ENCODE measurements around the gene FREM1. TPM values are rescaled to one million over a fixed set of nuclear protein-coding genes. Genes with fewer than 3 reads are reported as not detected.

The FREM1 gene
- total RNA-seq, 1 experiment from 2014 or later, result 0.50 TPM

GRCh38 chr9:14893280-14893679, 16.9 kb downstream of the FREM1 start:
- ChIA-PET CTCF (no interaction called here), POLR2A (no interaction called here)
- no peaks in the 10 kb centered on the region for H3K9me3 ChIP-seq
- Mint-ChIP-seq H3K4me3 (ENCODE audit: unreplicated experiment) (no peak overlapping the region), H3K36me3 (ENCODE audit: insufficient read depth, unreplicated experiment) (no peaks in the 10 kb centered on the region), H3K27me3 (ENCODE audit: insufficient read depth, unreplicated experiment) (no peaks in the 10 kb centered on the region), H3K27ac (ENCODE audit: unreplicated experiment) (no peak overlapping the region), H3K4me1 (ENCODE audit: low read depth, unreplicated experiment) (no peaks in the 10 kb centered on the region), H3K9me3 (ENCODE audit: unreplicated experiment) (no peaks in the 10 kb centered on the region)
- no peak overlapping the region for H3K4me3 ChIP-seq (ENCODE audit: low read depth, low read length)
- no peak for DNase-seq
- no peaks in the 10 kb centered on the region for H3K27me3 ChIP-seq (replicated peaks; ENCODE audit: control insufficient read depth, insufficient read depth, low read length)
- no peaks in the 10 kb centered on the region for H3K36me3 ChIP-seq (ENCODE audit: control insufficient read depth, insufficient read depth, low read length)
- intact Hi-C loops (cut with micrococcal nuclease; ENCODE audit: unreplicated experiment), result no loop called here
- no TSS peak for BruUV-seq (replicated peaks)
- no peaks in the 10 kb centered on the region; the same call in 1 of the 2 replicates for H3K4me1 ChIP-seq
- no peak for TF ChIP-seq CTCF (IDR thresholded peaks at IDR 0.05; ENCODE audit: insufficient read depth in 1 of 2, low read depth in 1 of 2, low read length in 1 of 2, severe bottlenecking in 1 of 2, unreplicated experiment in 1 of 2)

- CTCF ChIA-PET, result no interaction called here
- H3K36me3 Mint-ChIP-seq (ENCODE audit: insufficient read depth, unreplicated experiment), result no peaks in the 10 kb centered on the region
- Histone ChIP-seq H3K27me3 (replicated peaks; ENCODE audit: control insufficient read depth, insufficient read depth, low read length) (no peaks in the 10 kb centered on the region), H3K36me3 (ENCODE audit: control insufficient read depth, insufficient read depth, low read length) (no peaks in the 10 kb centered on the region), H3K4me1 (no peaks in the 10 kb centered on the region; the same call in 1 of the 2 replicates), H3K4me3 (ENCODE audit: low read depth, low read length) (no peak overlapping the region), H3K9me3 (no peaks in the 10 kb centered on the region)
- BruUV-seq (replicated peaks), result no TSS peak
- H3K9me3 Mint-ChIP-seq (ENCODE audit: unreplicated experiment), result no peaks in the 10 kb centered on the region
- TF ChIP-seq CTCF (IDR thresholded peaks at IDR 0.05; ENCODE audit: insufficient read depth in 1 of 2, low read depth in 1 of 2, low read length in 1 of 2, severe bottlenecking in 1 of 2, unreplicated experiment in 1 of 2), result no peak
- no peaks in the 10 kb centered on the region for H3K27me3 Mint-ChIP-seq (ENCODE audit: insufficient read depth, unreplicated experiment)
- H3K4me1 Mint-ChIP-seq (ENCODE audit: low read depth, unreplicated experiment), result no peaks in the 10 kb centered on the region
- POLR2A ChIA-PET, result no interaction called here
- no peak overlapping the region for H3K4me3 Mint-ChIP-seq (ENCODE audit: unreplicated experiment)
- H3K27ac Mint-ChIP-seq (ENCODE audit: unreplicated experiment), result no peak overlapping the region
- intact Hi-C loops (cut with micrococcal nuclease; ENCODE audit: unreplicated experiment), result no loop called here
- DNase-seq, result no peak
Measured at GRCh38 chr9:14891332-14891731, 18.9 kb downstream of the FREM1 start.

GRCh38 chr9:14889451-14889850, 20.8 kb downstream of the FREM1 start:
- TF ChIP-seq CTCF (IDR thresholded peaks at IDR 0.05; ENCODE audit: insufficient read depth in 1 of 2, low read depth in 1 of 2, low read length in 1 of 2, severe bottlenecking in 1 of 2, unreplicated experiment in 1 of 2), result no peak
- Histone ChIP-seq H3K4me3 (ENCODE audit: low read depth, low read length) (no peak overlapping the region), H3K9me3 (no peaks in the 10 kb centered on the region), H3K4me1 (no peaks in the 10 kb centered on the region), H3K27me3 (replicated peaks; ENCODE audit: control insufficient read depth, insufficient read depth, low read length) (no peaks in the 10 kb centered on the region), H3K36me3 (ENCODE audit: control insufficient read depth, insufficient read depth, low read length) (no peaks in the 10 kb centered on the region)
- ChIA-PET POLR2A (no interaction called here), CTCF (no interaction called here)
- H3K27ac Mint-ChIP-seq (ENCODE audit: unreplicated experiment), result no peak overlapping the region
- no peaks in the 10 kb centered on the region for H3K9me3 Mint-ChIP-seq (ENCODE audit: unreplicated experiment)
- no peaks in the 10 kb centered on the region for H3K4me1 Mint-ChIP-seq (ENCODE audit: low read depth, unreplicated experiment)
- DNase-seq, result no peak
- no peaks in the 10 kb centered on the region for H3K27me3 Mint-ChIP-seq (ENCODE audit: insufficient read depth, unreplicated experiment)
- no peak overlapping the region for H3K4me3 Mint-ChIP-seq (ENCODE audit: unreplicated experiment)
- no TSS peak for BruUV-seq (replicated peaks)
- intact Hi-C loops (cut with micrococcal nuclease; ENCODE audit: unreplicated experiment), result no loop called here
- H3K36me3 Mint-ChIP-seq (ENCODE audit: insufficient read depth, unreplicated experiment), result no peaks in the 10 kb centered on the region

Measured in Caco-2 (cell line).